ENCODE results near the gene GPR137. TPM values are rescaled to one million over a fixed set of nuclear protein-coding genes. Genes with fewer than 3 reads are reported as not detected.
A peak's percentile ranks its signal among the peaks of the same experiment; 100 is the strongest.

The GPR137 gene
- total RNA-seq, 4 donors from 2014 or later = 6.4 to 35.2 (median 27.4) TPM

DNA sequence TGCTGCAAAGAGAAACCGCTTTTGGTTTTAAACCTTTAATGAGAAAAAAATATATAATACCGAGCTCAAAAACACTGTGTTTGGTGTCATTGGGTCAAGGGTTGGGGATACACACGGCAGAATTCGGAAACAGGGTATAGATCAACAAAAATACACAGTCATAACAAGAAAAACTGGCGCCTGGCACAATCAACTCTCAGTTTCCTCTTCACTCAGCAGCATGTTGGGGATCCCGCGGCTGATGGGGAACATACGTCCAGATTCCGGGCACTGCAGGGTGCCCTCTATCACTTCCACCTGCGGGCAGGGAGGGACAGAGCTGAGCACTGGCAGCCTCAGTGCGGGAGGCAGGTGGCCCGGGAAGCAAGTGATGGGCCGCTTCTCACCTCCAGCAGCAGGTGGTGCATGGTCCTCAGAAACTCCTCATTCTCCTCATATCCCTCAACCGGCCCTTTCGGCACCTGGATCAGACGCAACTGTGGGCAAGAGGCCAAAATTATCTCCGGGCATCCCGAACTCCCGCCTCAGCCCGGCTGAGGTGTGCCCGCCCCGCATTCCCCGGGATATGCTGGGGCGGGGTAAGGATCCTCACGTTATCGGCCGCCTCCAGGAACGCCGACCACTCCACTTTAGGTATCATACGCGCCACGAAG is 31.1 kb downstream of the GPR137 start:
- 4 to 5% methylated on average over 6 to 31 of the region's 32 CpGs for WGBS, 2 donors (ENCODE audit: low coverage in 1 of 2)
- DNase-seq = peak; percentile 69
- Histone ChIP-seq H3K27me3 (no peaks in the 10 kb centered on the region), H3K9me3 (no peaks in the 10 kb centered on the region), H3K27ac (peak overlapping the region; percentile 95 to 99 (median 96)), H3K4me1 (peaks cover 4 to 59% (median 37%) of the 10 kb centered on the region in 4 donors), H3K36me3 (peaks cover 0 to 11% (median 3%) of the 10 kb centered on the region in 4 donors), H3K4me3 (peak overlapping the region; percentile 51 to 72 (median 62))
- intact Hi-C loops (cut with DNase I; ENCODE audit: low total_unique reads) = no loop called here
- in situ Hi-C loops (cut with MboI; ENCODE audit: low pct_ligation_motif_present in 1 of 4, low pct_unique_long_range_greater_than_20kb in 1 of 4, low sequenced_read_pairs in 3 of 4) = no loop called here
- no peak for TF ChIP-seq EP300 (IDR thresholded peaks at IDR 0.05; ENCODE audit: low read depth)
- TF ChIP-seq, protein P1, sequence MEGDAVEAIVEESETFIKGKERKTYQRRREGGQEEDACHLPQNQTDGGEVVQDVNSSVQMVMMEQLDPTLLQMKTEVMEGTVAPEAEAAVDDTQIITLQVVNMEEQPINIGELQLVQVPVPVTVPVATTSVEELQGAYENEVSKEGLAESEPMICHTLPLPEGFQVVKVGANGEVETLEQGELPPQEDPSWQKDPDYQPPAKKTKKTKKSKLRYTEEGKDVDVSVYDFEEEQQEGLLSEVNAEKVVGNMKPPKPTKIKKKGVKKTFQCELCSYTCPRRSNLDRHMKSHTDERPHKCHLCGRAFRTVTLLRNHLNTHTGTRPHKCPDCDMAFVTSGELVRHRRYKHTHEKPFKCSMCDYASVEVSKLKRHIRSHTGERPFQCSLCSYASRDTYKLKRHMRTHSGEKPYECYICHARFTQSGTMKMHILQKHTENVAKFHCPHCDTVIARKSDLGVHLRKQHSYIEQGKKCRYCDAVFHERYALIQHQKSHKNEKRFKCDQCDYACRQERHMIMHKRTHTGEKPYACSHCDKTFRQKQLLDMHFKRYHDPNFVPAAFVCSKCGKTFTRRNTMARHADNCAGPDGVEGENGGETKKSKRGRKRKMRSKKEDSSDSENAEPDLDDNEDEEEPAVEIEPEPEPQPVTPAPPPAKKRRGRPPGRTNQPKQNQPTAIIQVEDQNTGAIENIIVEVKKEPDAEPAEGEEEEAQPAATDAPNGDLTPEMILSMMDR (IDR thresholded peaks at IDR 0.05) = peak in 4 of 5 experiments; percentile 7 to 42 (median 14)

DNA sequence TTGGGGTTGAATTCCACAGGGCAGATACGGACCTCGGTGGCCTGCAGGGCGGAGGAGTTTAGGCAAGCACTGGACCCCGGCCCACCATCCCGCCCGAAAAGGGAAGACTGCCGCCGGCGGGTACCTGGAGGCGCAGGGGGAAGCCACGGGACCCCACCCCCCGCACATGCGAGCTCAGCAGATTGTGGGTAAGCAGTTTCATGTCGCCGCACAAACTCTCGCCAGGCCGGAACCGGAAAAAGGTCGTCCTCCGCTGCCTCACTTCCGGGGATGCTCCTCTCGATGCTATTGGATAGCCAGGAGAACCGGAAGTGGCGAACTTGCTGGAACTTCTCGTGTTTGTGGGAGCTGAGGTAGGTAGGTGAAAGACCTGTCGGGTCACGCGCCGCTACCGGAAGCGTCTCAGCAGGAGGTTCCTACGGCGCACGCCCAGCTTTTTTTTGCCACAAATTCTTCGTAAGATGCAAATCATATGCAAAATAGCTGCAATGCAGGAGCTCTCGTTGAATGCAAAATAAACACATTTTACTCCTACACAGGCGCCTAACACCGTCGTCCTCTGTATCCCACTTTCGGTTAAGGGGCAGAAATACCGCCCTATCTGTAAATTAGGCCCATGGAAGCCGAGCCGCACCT is 31.8 kb downstream of the GPR137 start, which contains the start of gene TRMT112:
Gene TRMT112 (minus strand): TSS at position 235 of the 636 bp plus-strand sequence. CDS start 33 bp downstream, at position 202.
- H3K36me3 ChIP-seq = peaks cover 0 to 11% (median 3%) of the 10 kb centered on the region in 4 donors
- peak within 1 kb of the TSS; percentile 51 to 91 (median 72) for H3K4me3 ChIP-seq
- H3K27me3 ChIP-seq = no peaks in the 10 kb centered on the region
- peak; percentile 86 to 94 (median 91) for TF ChIP-seq POLR2AphosphoS5 (IDR thresholded peaks at IDR 0.05)
- peak; percentile 85 for TF ChIP-seq POLR2A (IDR thresholded peaks at IDR 0.05)
- TF ChIP-seq, protein P1 (IDR thresholded peaks at IDR 0.05) = no peak
- TF ChIP-seq EP300 (IDR thresholded peaks at IDR 0.05; ENCODE audit: low read depth) = peak; percentile 20
- peaks cover 4 to 61% (median 42%) of the 10 kb centered on the region in 4 donors for H3K4me1 ChIP-seq
- no peaks in the 10 kb centered on the region for H3K9me3 ChIP-seq
- intact Hi-C loops (cut with DNase I; ENCODE audit: low total_unique reads) = no loop called here
- WGBS, 2 donors (ENCODE audit: low coverage in 1 of 2) = 0% methylated on average over 43 of the region's 43 CpGs; no CpG with 5 or more reads in 1 of the 2 donors
- H3K27ac ChIP-seq = peak within 1 kb of the TSS; percentile 95 to 99 (median 96)
- peak; percentile 96 for DNase-seq
- in situ Hi-C loops (cut with MboI; ENCODE audit: low pct_ligation_motif_present in 1 of 4, low pct_unique_long_range_greater_than_20kb in 1 of 4, low sequenced_read_pairs in 3 of 4) = no loop called here

DNA sequence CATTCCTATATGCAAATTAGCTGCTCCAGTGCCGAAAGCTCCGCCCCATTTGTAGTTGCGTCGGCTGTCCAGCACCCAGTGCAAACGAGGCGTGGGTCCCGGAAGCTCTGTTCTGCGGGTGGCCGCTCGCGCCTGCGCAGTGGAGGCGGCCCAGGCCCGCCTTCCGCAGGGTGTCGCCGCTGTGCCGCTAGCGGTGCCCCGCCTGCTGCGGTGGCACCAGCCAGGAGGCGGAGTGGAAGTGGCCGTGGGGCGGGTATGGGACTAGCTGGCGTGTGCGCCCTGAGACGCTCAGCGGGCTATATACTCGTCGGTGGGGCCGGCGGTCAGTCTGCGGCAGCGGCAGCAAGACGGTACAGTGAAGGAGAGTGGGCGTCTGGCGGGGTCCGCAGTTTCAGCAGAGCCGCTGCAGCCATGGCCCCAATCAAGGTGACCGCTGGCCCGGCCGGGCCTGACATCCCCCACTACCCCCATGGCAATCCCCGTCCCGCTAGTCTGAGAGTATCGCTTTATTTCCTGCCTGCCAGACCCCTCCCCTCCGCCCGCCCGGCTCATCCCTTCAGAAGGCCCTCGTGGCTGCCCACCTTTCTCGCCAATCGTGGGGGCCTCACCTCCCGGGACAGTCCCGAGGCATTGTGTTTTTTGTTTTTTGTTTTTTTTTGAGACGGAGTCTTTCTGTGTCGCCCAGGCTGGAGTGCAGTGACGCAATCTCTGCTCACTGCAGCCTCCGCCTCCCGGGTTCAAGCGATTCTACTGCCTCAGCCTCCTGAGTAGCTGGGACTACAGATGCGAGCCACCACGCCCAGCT is 32.5 kb downstream of the GPR137 start, which contains the start of gene PRDX5:
Gene PRDX5 (plus strand): TSS at position 161 of the 805 bp plus-strand sequence. CDS start 95 bp downstream, at position 256.
- Histone ChIP-seq H3K36me3 (peaks cover 0 to 11% (median 3%) of the 10 kb centered on the region in 4 donors), H3K9me3 (no peaks in the 10 kb centered on the region), H3K27me3 (no peaks in the 10 kb centered on the region), H3K4me1 (peaks cover 4 to 55% (median 43%) of the 10 kb centered on the region in 4 donors), H3K27ac (peak within 1 kb of the TSS; percentile 95 to 99 (median 96)), H3K4me3 (peak within 1 kb of the TSS; percentile 51 to 91 (median 72))
- in situ Hi-C loops (cut with MboI; ENCODE audit: low pct_ligation_motif_present in 1 of 4, low pct_unique_long_range_greater_than_20kb in 1 of 4, low sequenced_read_pairs in 3 of 4) (no loop called here), intact Hi-C loops (cut with DNase I; ENCODE audit: low total_unique reads) (no loop called here)
- peak; percentile 97 for DNase-seq
- TF ChIP-seq EP300 (IDR thresholded peaks at IDR 0.05; ENCODE audit: low read depth) (no peak), POLR2AphosphoS5 (IDR thresholded peaks at IDR 0.05) (peak; percentile 96), POLR2A (IDR thresholded peaks at IDR 0.05) (peak; percentile 96)
- TF ChIP-seq, protein P1 (IDR thresholded peaks at IDR 0.05) = peak in 4 of 5 experiments; percentile 19 to 73 (median 34)
- 0% methylated on average over 6 to 47 of the region's 61 CpGs for WGBS, 2 donors (ENCODE audit: low coverage in 1 of 2)

Measured in transverse colon (tissue), 4 donors.